ENCODE measurements around the gene IL2.

The IL2 gene

GRCh38 chr4:122456231-122457116 lies at the start of gene IL2:
Gene IL2 (minus strand): TSS chr4:122456725. CDS start chr4:122456440, 285 bp downstream.
- Mint-ChIP-seq H3K36me3 (peaks cover 7% of the 10 kb centered on the region), H3K4me1 (ENCODE audit: low read depth) (peaks cover 47% of the 10 kb centered on the region), H3K27me3 (no peaks in the 10 kb centered on the region)

GRCh38 chr4:122503214-122503613 lies 46.7 kb upstream of the IL2 start:
- H3K27ac Mint-ChIP-seq = peak overlapping the region; percentile 16
- no peaks in the 10 kb centered on the region for H3K9me3 Mint-ChIP-seq (ENCODE audit: low read depth)
- H3K36me3 Mint-ChIP-seq = no peaks in the 10 kb centered on the region
- peaks cover 20% of the 10 kb centered on the region for H3K4me1 Mint-ChIP-seq (ENCODE audit: low read depth)
- no peaks in the 10 kb centered on the region for H3K27me3 Mint-ChIP-seq
- no peak overlapping the region for H3K4me3 Mint-ChIP-seq

More at GRCh38 chr4:122456231-122457116, at the start of gene IL2:
- peak within 1 kb of the TSS; percentile 84 for H3K4me3 Mint-ChIP-seq
- H3K9me3 Mint-ChIP-seq (ENCODE audit: low read depth) = no peaks in the 10 kb centered on the region
- peak within 1 kb of the TSS; percentile 78 for H3K27ac Mint-ChIP-seq

DNA sequence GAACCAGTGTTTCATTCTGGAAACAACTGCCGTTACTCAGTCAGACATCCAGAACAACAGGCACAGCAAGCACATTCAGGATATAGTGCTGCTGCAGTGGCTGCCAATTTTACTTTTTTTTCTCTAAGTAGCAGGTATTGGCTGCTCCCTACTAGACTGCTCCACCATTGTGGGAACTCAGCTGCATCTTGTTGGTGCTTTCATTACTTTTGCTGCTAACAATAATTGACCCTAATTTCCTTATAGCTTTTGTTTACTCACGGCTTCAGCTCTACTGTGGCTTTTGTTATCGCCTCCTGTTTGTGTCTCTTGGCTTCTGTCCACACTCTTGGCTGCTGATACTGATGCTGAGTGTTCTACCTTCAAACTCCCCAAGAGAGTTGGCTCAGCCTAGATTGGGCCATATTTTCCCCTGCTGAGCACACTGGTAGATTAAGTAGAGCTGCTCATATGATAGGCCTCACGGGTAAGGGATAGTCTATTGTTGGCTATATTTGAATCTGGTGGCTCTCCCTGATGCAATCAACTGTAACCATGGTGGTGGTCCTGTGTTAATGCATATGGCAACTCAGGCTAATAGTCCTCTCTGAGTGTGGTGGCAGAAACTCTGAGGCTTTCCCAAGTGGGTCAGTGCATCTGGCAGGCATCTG lies 44.5 kb upstream of the IL2 start:
- no peak overlapping the region for H3K27ac Mint-ChIP-seq
- H3K4me1 Mint-ChIP-seq (ENCODE audit: low read depth) = peaks cover 7% of the 10 kb centered on the region
- H3K9me3 Mint-ChIP-seq (ENCODE audit: low read depth) = no peaks in the 10 kb centered on the region
- H3K27me3 Mint-ChIP-seq = no peaks in the 10 kb centered on the region
- H3K36me3 Mint-ChIP-seq = no peaks in the 10 kb centered on the region
- no peak overlapping the region for H3K4me3 Mint-ChIP-seq

- Mint-ChIP-seq H3K4me1 (ENCODE audit: low read depth) (no peaks in the 10 kb centered on the region), H3K27ac (no peak overlapping the region), H3K27me3 (no peaks in the 10 kb centered on the region), H3K36me3 (peaks cover 14% of the 10 kb centered on the region), H3K9me3 (ENCODE audit: low read depth) (peaks cover 18% of the 10 kb centered on the region), H3K4me3 (no peak overlapping the region)
Measured at GRCh38 chr4:122489061-122489460, 32.5 kb upstream of the IL2 start.

DNA sequence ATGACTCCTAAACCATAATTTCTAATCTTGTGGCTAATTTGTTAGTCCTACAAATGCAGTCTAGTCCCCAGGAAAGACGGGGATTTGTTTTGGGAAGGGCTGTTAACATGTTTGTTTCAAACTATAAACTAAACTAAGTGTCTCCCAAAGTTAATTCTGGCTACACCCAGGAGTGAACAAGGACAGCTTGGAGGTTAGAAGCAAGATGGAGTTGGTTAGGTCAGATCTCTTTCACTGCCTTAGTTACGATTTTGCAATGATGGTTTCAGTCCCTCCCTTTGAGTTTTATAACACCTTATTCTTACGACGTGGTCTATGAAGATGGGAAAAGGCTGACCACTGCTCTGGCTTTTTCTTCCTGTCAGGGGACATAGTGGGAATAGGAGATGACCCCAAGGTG lies 27.0 kb upstream of the IL2 start:
- H3K27me3 Mint-ChIP-seq = peaks cover 3% of the 10 kb centered on the region
- peaks cover 7% of the 10 kb centered on the region for H3K36me3 Mint-ChIP-seq
- peaks cover 2% of the 10 kb centered on the region for H3K4me1 Mint-ChIP-seq (ENCODE audit: low read depth)
- no peak overlapping the region for H3K27ac Mint-ChIP-seq
- H3K4me3 Mint-ChIP-seq = no peak overlapping the region
- H3K9me3 Mint-ChIP-seq (ENCODE audit: low read depth) = peaks cover 11% of the 10 kb centered on the region

DNA sequence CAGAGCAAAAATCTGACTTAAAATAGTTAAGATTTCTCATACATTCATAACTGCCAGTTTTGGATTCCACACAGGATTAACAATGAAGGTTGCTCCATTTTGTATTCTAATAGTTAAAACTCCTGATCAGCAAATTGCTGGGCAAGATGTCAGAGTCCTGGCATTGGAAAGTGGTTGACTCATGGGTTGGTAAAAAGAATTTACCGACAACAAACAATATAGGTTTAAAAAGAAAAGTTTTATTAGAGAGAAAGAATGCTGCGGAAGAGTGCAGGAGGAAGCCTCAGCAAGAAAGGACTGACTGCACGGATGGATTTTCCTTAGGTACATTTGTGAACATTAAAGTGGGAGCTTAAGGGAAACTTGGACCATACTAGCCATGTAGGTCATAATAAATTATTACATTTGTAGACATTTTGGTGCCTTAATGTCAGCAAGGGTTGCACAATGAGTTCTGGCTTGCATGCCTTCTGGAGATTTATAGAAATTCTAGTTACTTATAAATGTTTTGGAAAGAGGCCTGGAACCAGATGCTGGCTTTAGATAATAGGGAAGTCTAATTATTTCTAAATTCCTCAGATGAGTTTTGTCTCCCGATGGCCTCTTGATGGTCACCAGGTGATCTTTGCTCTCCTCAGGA lies 25.4 kb upstream of the IL2 start:
- Mint-ChIP-seq H3K36me3 (peaks cover 2% of the 10 kb centered on the region), H3K27ac (no peak overlapping the region), H3K4me3 (no peak overlapping the region), H3K9me3 (ENCODE audit: low read depth) (no peaks in the 10 kb centered on the region), H3K4me1 (ENCODE audit: low read depth) (peaks cover 2% of the 10 kb centered on the region), H3K27me3 (peaks cover 3% of the 10 kb centered on the region)

DNA sequence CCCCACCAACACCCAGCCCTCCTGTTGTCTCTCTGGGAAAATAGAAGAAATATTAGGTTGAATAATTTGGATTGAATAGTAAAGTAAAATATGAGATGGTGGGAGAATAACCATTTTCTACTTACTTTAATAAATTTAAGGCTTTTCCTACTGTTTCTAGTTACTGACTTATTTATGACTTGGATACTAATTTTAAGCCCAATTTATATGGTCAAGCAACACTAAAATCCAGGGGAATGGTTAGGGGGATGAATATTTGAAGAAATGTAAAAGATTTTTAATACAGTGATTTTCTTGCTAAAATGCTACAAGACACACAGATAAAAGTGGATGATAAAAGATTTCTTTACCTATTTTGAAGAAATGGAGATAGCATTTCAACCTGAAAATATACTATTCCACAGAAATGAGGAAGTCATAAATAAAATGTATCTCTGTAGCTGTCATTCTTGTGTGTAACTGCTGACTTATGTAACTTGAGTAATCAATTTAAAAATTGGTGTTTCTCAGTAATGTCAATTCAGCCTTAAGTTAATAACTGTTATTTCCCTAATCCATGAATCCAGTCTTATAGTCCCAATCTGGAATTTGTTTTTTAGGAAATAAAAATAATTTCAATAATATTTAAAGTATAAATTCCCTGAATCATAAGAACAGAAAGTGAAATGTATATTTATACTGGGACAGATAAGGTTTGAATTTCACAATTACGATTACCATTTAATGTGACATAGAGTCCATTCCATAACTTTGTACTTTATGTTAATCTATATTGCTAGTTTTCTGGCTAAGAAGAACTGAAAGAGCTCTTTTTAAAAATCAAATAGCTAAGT lies 24.3 kb upstream of the IL2 start:
- peaks cover 4% of the 10 kb centered on the region for H3K4me1 Mint-ChIP-seq (ENCODE audit: low read depth)
- H3K36me3 Mint-ChIP-seq = no peaks in the 10 kb centered on the region
- no peak overlapping the region for H3K4me3 Mint-ChIP-seq
- H3K9me3 Mint-ChIP-seq (ENCODE audit: low read depth) = no peaks in the 10 kb centered on the region
- peaks cover 3% of the 10 kb centered on the region for H3K27me3 Mint-ChIP-seq
- no peak overlapping the region for H3K27ac Mint-ChIP-seq

GRCh38 chr4:122479935-122480416 lies 23.5 kb upstream of the IL2 start:
- Mint-ChIP-seq H3K4me3 (no peak overlapping the region), H3K27me3 (peaks cover 3% of the 10 kb centered on the region), H3K27ac (no peak overlapping the region), H3K36me3 (no peaks in the 10 kb centered on the region), H3K4me1 (ENCODE audit: low read depth) (peaks cover 4% of the 10 kb centered on the region), H3K9me3 (ENCODE audit: low read depth) (peaks cover 4% of the 10 kb centered on the region)

GRCh38 chr4:122476745-122477144 lies 20.2 kb upstream of the IL2 start:
- H3K27ac Mint-ChIP-seq = peak overlapping the region; percentile 47
- H3K36me3 Mint-ChIP-seq = no peaks in the 10 kb centered on the region
- peaks cover 4% of the 10 kb centered on the region for H3K4me1 Mint-ChIP-seq (ENCODE audit: low read depth)
- H3K4me3 Mint-ChIP-seq = no peak overlapping the region
- H3K27me3 Mint-ChIP-seq = no peaks in the 10 kb centered on the region
- peaks cover 12% of the 10 kb centered on the region for H3K9me3 Mint-ChIP-seq (ENCODE audit: low read depth)

DNA sequence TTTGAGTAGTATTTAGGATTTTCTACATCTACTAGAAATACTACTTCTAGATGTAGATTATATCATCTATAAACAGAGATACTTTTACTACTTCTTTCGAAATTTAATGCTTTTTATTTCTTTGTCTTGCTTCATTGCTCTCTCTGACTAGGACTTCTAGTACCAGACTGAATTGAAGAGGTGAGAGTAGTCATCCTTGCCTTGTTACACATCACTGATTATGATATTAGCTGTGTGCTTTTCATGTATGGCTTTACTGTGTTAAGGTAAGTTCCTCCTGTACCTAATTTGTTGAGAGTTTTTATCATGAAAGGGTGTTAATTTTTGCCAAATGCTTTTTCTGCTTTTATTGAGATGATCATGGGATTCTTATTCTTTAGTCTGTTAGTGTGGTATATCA lies 19.6 kb upstream of the IL2 start:
- Mint-ChIP-seq H3K4me1 (ENCODE audit: low read depth) (peaks cover 4% of the 10 kb centered on the region), H3K4me3 (no peak overlapping the region), H3K36me3 (no peaks in the 10 kb centered on the region), H3K27me3 (no peaks in the 10 kb centered on the region), H3K9me3 (ENCODE audit: low read depth) (peaks cover 12% of the 10 kb centered on the region), H3K27ac (no peak overlapping the region)

- peaks cover 4% of the 10 kb centered on the region for H3K4me1 Mint-ChIP-seq (ENCODE audit: low read depth)
- peaks cover 12% of the 10 kb centered on the region for H3K9me3 Mint-ChIP-seq (ENCODE audit: low read depth)
- no peak overlapping the region for H3K27ac Mint-ChIP-seq
Measured at GRCh38 chr4:122475233-122475632, 18.7 kb upstream of the IL2 start.

DNA sequence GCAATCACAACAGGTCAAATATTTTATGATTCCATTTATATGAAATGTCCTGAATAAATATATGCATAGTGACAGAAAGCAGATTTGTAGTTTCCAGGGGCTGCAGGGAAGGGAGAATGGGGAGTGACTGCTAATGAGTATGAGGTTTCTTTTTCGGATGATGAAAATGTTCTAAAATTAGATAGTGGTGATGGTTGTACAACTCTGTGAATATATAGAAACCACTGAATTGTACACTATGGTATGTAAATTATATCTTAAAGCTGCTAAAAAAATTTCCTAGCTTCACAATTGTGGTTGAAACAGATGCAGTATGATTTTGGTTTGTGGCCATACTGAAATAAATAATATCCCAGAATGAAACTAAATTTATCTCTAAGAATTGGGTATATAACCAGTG lies 12.9 kb upstream of the IL2 start:
- H3K27me3 Mint-ChIP-seq = no peaks in the 10 kb centered on the region
- no peak overlapping the region for H3K4me3 Mint-ChIP-seq
- no peak overlapping the region for H3K27ac Mint-ChIP-seq
- H3K36me3 Mint-ChIP-seq = no peaks in the 10 kb centered on the region
- peaks cover 6% of the 10 kb centered on the region for H3K9me3 Mint-ChIP-seq (ENCODE audit: low read depth)
- H3K4me1 Mint-ChIP-seq (ENCODE audit: low read depth) = no peaks in the 10 kb centered on the region

More at GRCh38 chr4:122475233-122475632, 18.7 kb upstream of the IL2 start:
- no peaks in the 10 kb centered on the region for H3K27me3 Mint-ChIP-seq
- no peaks in the 10 kb centered on the region for H3K36me3 Mint-ChIP-seq
- no peak overlapping the region for H3K4me3 Mint-ChIP-seq

DNA sequence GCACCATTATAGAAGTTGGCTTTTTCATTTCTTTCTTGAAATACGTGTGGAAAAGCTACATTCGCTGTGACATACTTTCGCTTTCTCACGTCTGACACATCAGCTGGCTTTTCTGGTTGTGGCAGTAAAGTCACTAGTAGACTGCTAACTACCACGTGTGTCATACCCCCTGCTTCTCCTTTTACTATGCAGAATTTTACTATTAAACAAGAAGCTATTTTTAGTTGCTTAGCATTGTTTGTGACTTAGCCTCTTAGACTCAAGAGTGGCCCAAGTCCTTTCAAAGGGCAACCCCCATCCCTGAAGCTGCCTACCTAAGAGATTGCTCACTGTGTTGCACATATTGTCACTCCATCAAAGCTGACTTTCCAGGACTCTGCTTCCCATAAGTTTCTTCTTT lies 2.1 kb upstream of the IL2 start:
- Mint-ChIP-seq H3K4me1 (ENCODE audit: low read depth) (peaks cover 40% of the 10 kb centered on the region), H3K27ac (peak overlapping the region; percentile 86), H3K4me3 (peak overlapping the region; percentile 79), H3K36me3 (no peaks in the 10 kb centered on the region), H3K27me3 (no peaks in the 10 kb centered on the region), H3K9me3 (ENCODE audit: low read depth) (peaks cover 5% of the 10 kb centered on the region)

DNA sequence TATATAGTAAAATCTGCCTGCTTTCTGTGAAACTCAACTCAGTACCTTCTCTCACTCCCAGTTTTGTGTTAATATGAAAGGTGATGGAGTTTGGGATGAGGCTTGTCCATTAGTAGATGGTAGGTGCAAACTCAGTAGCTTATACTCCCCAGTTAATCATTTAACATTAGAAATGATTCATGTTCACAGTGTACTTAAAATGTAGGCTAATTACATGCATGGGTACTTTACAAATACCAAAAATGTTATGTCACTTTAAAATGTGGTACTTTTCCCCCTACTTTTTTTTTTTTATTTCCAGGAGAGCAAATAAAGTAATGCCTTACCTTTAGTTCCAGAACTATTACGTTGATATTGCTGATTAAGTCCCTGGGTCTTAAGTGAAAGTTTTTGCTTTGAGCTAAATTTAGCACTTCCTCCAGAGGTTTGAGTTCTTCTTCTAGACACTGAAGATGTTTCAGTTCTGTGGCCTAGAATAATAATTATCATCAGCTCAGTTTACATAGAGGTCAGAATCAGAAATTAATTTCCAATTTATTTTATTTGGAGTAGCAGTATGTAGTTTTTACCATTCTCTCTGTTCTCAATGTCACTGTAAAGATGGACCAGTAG lies 3.0 kb downstream of the IL2 start:
- Mint-ChIP-seq H3K27me3 (peaks cover 2% of the 10 kb centered on the region), H3K4me3 (peak overlapping the region; percentile 84), H3K9me3 (ENCODE audit: low read depth) (no peaks in the 10 kb centered on the region), H3K4me1 (ENCODE audit: low read depth) (peaks cover 37% of the 10 kb centered on the region), H3K36me3 (peaks cover 14% of the 10 kb centered on the region), H3K27ac (peak overlapping the region; percentile 75)

All from activated naive CD8-positive, alpha-beta T cell (primary cell).